Neural crest cell (in vitro differentiated cells): ENCODE measurements around the gene SPATS2. TPM values are rescaled to one million over a fixed set of nuclear protein-coding genes. Genes with fewer than 3 reads are reported as not detected.

Source experiments
- DNase-seq: peaks from one replicate; pipeline ENCODE4 v3.0.0; 2021; ENCODE audit warnings: low read depth, mixed read lengths, low spot score
- H3K27ac Mint-ChIP-seq: one replicate; pipeline ENCODE4 v1.8.0; 2021; ENCODE audit warnings: mild to moderate bottlenecking, mixed read lengths; ENCODE audit not compliant: unreplicated experiment
- H3K27me3 Mint-ChIP-seq: 2 replicates; pipeline ENCODE4 v1.8.0; 2021; ENCODE audit warnings: low read depth, mild to moderate bottlenecking, mixed read lengths
- H3K36me3 Mint-ChIP-seq: 2 replicates; pipeline ENCODE4 v1.8.0; 2021; ENCODE audit warnings: low read depth, mild to moderate bottlenecking, mixed read lengths
- H3K4me1 Mint-ChIP-seq: 2 replicates; pipeline ENCODE4 v1.8.0; 2021; ENCODE audit warnings: mixed read lengths
- H3K4me3 Mint-ChIP-seq: one replicate; pipeline ENCODE4 v1.8.0; 2021; ENCODE audit warnings: mild to moderate bottlenecking, mixed read lengths
- H3K9me3 Mint-ChIP-seq: 2 replicates; pipeline ENCODE4 v1.8.0; 2021; ENCODE audit warnings: mixed read lengths
- CTCF ChIP-seq: fragments of 200-600 bp; sonication (generic); conservative IDR thresholded peaks from 2 replicates; pipeline ENCODE4 v1.5.0; 2021; ENCODE audit warnings: antibody characterized with exemption, mild to moderate bottlenecking
- total RNA-seq: library from RNA; stranded (reverse); gene quantifications from 2 replicates; pipeline ENCODE4 v1.2.1, GENCODE V29; 2021

SPATS2 gene
- total RNA-seq, 1 donor from 2014 or later, result 45.2 TPM

- DNase-seq, result no peak
- no peak for TF ChIP-seq CTCF
- Mint-ChIP-seq H3K27ac (peak overlapping the region; percentile 99), H3K4me3 (peak overlapping the region; percentile 97), H3K36me3 (peaks cover 4% of the 10 kb centered on the region), H3K4me1 (peaks cover 29% of the 10 kb centered on the region), H3K9me3 (no peaks in the 10 kb centered on the region), H3K27me3 (no peaks in the 10 kb centered on the region)
Observed at GRCh38 chr12:49567302-49567610, 200.0 kb downstream of the SPATS2 start.

- Mint-ChIP-seq H3K4me1 (peaks cover 29% of the 10 kb centered on the region), H3K27ac (peak within 1 kb of the TSS; percentile 99), H3K9me3 (no peaks in the 10 kb centered on the region), H3K27me3 (no peaks in the 10 kb centered on the region), H3K4me3 (peak within 1 kb of the TSS; percentile 97), H3K36me3 (peaks cover 3% of the 10 kb centered on the region)
- TF ChIP-seq CTCF, result no peak
- DNase-seq, result peak; percentile 75
Observed at GRCh38 chr12:49567611-49568441, 200.6 kb downstream of the SPATS2 start, which contains the start of gene MCRS1. Gene MCRS1, minus strand, starts transcription at chr12:49568142. Its CDS starts 1,411 bp downstream, at chr12:49566731.

GRCh38 chr12:49568442-49569162, 201.3 kb downstream of the SPATS2 start:
- H3K4me1 Mint-ChIP-seq, result peaks cover 29% of the 10 kb centered on the region
- H3K36me3 Mint-ChIP-seq, result peaks cover 3% of the 10 kb centered on the region
- DNase-seq, result no peak
- peak overlapping the region; percentile 97 for H3K4me3 Mint-ChIP-seq
- no peak for TF ChIP-seq CTCF
- peak overlapping the region; percentile 99 for H3K27ac Mint-ChIP-seq
- no peaks in the 10 kb centered on the region for H3K9me3 Mint-ChIP-seq
- no peaks in the 10 kb centered on the region for H3K27me3 Mint-ChIP-seq

Other genes starting within 250 kb of the SPATS2 start
- 3,094 and 3,153 TPM in 2 replicates for gene TUBA1B, start 236.1 kb upstream of the SPATS2 start, total RNA-seq
- gene TUBA1A, start 178.4 kb upstream of the SPATS2 start, total RNA-seq, result 1,729 and 1,742 TPM in 2 replicates
- 203 and 208 TPM in 2 replicates for gene TUBA1C, start 102.4 kb upstream of the SPATS2 start, total RNA-seq
- 0.70 and 1.3 TPM in 2 replicates for gene PRPH, start 72.3 kb upstream of the SPATS2 start, total RNA-seq
- 88.0 and 91.2 TPM in 2 replicates for gene TROAP, start 44.2 kb upstream of the SPATS2 start, total RNA-seq
- gene C1QL4, start 30.3 kb upstream of the SPATS2 start, total RNA-seq, result 0.63 and 0.80 TPM in 2 replicates
- 0.32 and 0.35 TPM in 2 replicates for gene DNAJC22, start 20.6 kb upstream of the SPATS2 start, total RNA-seq
- 0.16 and 0.34 TPM in 2 replicates for gene KCNH3, start 171.6 kb downstream of the SPATS2 start, total RNA-seq
- 89.6 and 95.3 TPM in 2 replicates for gene MCRS1, start 200.7 kb downstream of the SPATS2 start, total RNA-seq
- 0.28 TPM in 1 of 2 replicates, not detected in the other for gene FAM186B, start 238.2 kb downstream of the SPATS2 start, total RNA-seq